ENCODE measurements around the gene NUDT16L1. TPM values are rescaled to one million over a fixed set of nuclear protein-coding genes. Genes with fewer than 3 reads are reported as not detected.

Gene NUDT16L1
- total RNA-seq, 1 experiment from 2014 or later = 21.8 TPM

GRCh38 chr16:4684763-4685162, 8.6 kb upstream of the NUDT16L1 start:
- TF ChIP-seq, protein P1, sequence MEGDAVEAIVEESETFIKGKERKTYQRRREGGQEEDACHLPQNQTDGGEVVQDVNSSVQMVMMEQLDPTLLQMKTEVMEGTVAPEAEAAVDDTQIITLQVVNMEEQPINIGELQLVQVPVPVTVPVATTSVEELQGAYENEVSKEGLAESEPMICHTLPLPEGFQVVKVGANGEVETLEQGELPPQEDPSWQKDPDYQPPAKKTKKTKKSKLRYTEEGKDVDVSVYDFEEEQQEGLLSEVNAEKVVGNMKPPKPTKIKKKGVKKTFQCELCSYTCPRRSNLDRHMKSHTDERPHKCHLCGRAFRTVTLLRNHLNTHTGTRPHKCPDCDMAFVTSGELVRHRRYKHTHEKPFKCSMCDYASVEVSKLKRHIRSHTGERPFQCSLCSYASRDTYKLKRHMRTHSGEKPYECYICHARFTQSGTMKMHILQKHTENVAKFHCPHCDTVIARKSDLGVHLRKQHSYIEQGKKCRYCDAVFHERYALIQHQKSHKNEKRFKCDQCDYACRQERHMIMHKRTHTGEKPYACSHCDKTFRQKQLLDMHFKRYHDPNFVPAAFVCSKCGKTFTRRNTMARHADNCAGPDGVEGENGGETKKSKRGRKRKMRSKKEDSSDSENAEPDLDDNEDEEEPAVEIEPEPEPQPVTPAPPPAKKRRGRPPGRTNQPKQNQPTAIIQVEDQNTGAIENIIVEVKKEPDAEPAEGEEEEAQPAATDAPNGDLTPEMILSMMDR (IDR thresholded peaks at IDR 0.05; ENCODE audit: unreplicated experiment) = no peak
- peak; percentile 70 for DNase-seq (ENCODE audit: unreplicated experiment)
- no peaks in the 10 kb centered on the region for H3K27me3 Mint-ChIP-seq (ENCODE audit: insufficient read depth, unreplicated experiment)
- no TSS peak for BruUV-seq (replicated peaks)
- no peak overlapping the region for H3K27ac Mint-ChIP-seq (ENCODE audit: low read depth, unreplicated experiment)
- peaks cover 5% of the 10 kb centered on the region for H3K4me1 Mint-ChIP-seq (ENCODE audit: insufficient read depth, unreplicated experiment)
- H3K36me3 Mint-ChIP-seq (ENCODE audit: insufficient read depth, unreplicated experiment) = peaks cover 70% of the 10 kb centered on the region
- H3K9me3 Mint-ChIP-seq (ENCODE audit: unreplicated experiment) = no peaks in the 10 kb centered on the region
- intact Hi-C loops (cut with micrococcal nuclease) = no loop called here
- CTCF ChIA-PET = interaction anchor here (0.5 to 0.6 kb wide), 3 partner anchors 39 to 805 kb away, joined by 3 to 4 read pairs (median 3); partner anchors contain the start of gene UBALD1
- POLR2A ChIA-PET = interaction anchor here (0.7 to 1.3 kb wide), 2 partner anchors 9 to 68 kb away, joined by 4 read pairs; no protein-coding TSS in a partner anchor
- H3K4me3 Mint-ChIP-seq (ENCODE audit: unreplicated experiment) = no peak overlapping the region

DNA sequence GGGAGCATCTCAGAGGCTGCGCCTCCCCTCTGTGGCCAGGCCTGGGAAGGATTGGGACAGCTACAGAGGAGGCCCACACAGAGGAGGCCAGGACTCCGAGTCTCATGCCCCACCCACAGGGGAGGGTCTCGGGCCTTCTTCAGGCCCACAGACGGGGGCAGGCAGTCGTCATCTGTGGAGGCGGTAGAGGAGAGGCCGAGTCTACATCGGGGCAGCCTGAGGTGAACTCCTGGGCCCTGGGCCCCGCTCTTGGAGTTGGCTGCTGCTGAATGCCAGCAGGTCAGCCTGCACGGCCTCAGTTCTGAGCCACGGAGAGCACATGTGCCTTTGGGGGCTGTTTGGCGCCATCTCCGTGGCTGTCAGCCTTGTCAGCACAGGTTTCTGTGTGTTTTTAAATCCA, 8.1 kb upstream of the NUDT16L1 start:
- ChIA-PET POLR2A (interaction anchor here (0.7 to 1.3 kb wide), 2 partner anchors 9 to 69 kb away, joined by 4 read pairs; no protein-coding TSS in a partner anchor), CTCF (no interaction called here)
- no peaks in the 10 kb centered on the region for H3K9me3 Mint-ChIP-seq (ENCODE audit: unreplicated experiment)
- H3K27ac Mint-ChIP-seq (ENCODE audit: low read depth, unreplicated experiment) = no peak overlapping the region
- H3K4me3 Mint-ChIP-seq (ENCODE audit: unreplicated experiment) = no peak overlapping the region
- no peaks in the 10 kb centered on the region for H3K27me3 Mint-ChIP-seq (ENCODE audit: insufficient read depth, unreplicated experiment)
- no TSS peak for BruUV-seq (replicated peaks)
- no peak for DNase-seq (ENCODE audit: unreplicated experiment)
- H3K4me1 Mint-ChIP-seq (ENCODE audit: insufficient read depth, unreplicated experiment) = peaks cover under 1% of the 10 kb centered on the region
- intact Hi-C loops (cut with micrococcal nuclease) = no loop called here
- peaks cover 76% of the 10 kb centered on the region for H3K36me3 Mint-ChIP-seq (ENCODE audit: insufficient read depth, unreplicated experiment)
- TF ChIP-seq, protein P1 (IDR thresholded peaks at IDR 0.05; ENCODE audit: unreplicated experiment) = no peak

GRCh38 chr16:4685776-4686496, 7.4 kb upstream of the NUDT16L1 start:
- no TSS peak for BruUV-seq (replicated peaks)
- no peaks in the 10 kb centered on the region for H3K4me1 Mint-ChIP-seq (ENCODE audit: insufficient read depth, unreplicated experiment)
- no peak overlapping the region for H3K4me3 Mint-ChIP-seq (ENCODE audit: unreplicated experiment)
- DNase-seq (ENCODE audit: unreplicated experiment) = no peak
- H3K27me3 Mint-ChIP-seq (ENCODE audit: insufficient read depth, unreplicated experiment) = no peaks in the 10 kb centered on the region
- H3K9me3 Mint-ChIP-seq (ENCODE audit: unreplicated experiment) = no peaks in the 10 kb centered on the region
- ChIA-PET CTCF (interaction anchor here (0.6 kb wide), 2 partner anchors 8 to 11 kb away, joined by 4 read pairs; no protein-coding TSS in a partner anchor), POLR2A (interaction anchor here (1.3 kb wide), 1 partner anchor 8 kb away, joined by 4 read pairs; no protein-coding TSS in a partner anchor)
- TF ChIP-seq, protein P1 (IDR thresholded peaks at IDR 0.05; ENCODE audit: unreplicated experiment) = no peak
- intact Hi-C loops (cut with micrococcal nuclease) = no loop called here
- peaks cover 79% of the 10 kb centered on the region for H3K36me3 Mint-ChIP-seq (ENCODE audit: insufficient read depth, unreplicated experiment)
- no peak overlapping the region for H3K27ac Mint-ChIP-seq (ENCODE audit: low read depth, unreplicated experiment)

- Mint-ChIP-seq H3K4me1 (ENCODE audit: insufficient read depth, unreplicated experiment) (no peaks in the 10 kb centered on the region), H3K9me3 (ENCODE audit: unreplicated experiment) (no peaks in the 10 kb centered on the region), H3K36me3 (ENCODE audit: insufficient read depth, unreplicated experiment) (peaks cover 79% of the 10 kb centered on the region), H3K27ac (ENCODE audit: low read depth, unreplicated experiment) (no peak overlapping the region), H3K27me3 (ENCODE audit: insufficient read depth, unreplicated experiment) (no peaks in the 10 kb centered on the region), H3K4me3 (ENCODE audit: unreplicated experiment) (no peak overlapping the region)
- CTCF ChIA-PET = interaction anchor here (0.6 kb wide), 1 partner anchor 9 kb away, joined by 4 read pairs; no protein-coding TSS in a partner anchor
- intact Hi-C loops (cut with micrococcal nuclease) = no loop called here
- no peak for DNase-seq (ENCODE audit: unreplicated experiment)
- TF ChIP-seq, protein P1 (IDR thresholded peaks at IDR 0.05; ENCODE audit: unreplicated experiment) = no peak
- POLR2A ChIA-PET = no interaction called here
- no TSS peak for BruUV-seq (replicated peaks)
Observed at GRCh38 chr16:4686497-4687210, 6.7 kb upstream of the NUDT16L1 start.

Data from MCF 10A (cell line).